ENCODE measurements around the gene FGF11.
"Not testable (repeated sequence)": the region's sequence is repeated elsewhere in the genome, so short reads cannot be mapped to it uniquely, and the experiment has no call there.

The FGF11 gene

GRCh38 chr17:7481842-7482741 lies 42.8 kb downstream of the FGF11 start:
- DNase-seq = not testable (repeated sequence)

- DNase-seq = not testable (repeated sequence)
These were observed 43.4 kb downstream of the FGF11 start for GRCh38 chr17:7482742-7483088.

GRCh38 chr17:7483255-7484066 lies 44.1 kb downstream of the FGF11 start:
- DNase-seq = peak; percentile 74

- peak; percentile 94 for DNase-seq
These were observed 45.0 kb downstream of the FGF11 start, which contains the start of gene POLR2A for GRCh38 chr17:7484067-7484918. TSS of gene POLR2A (plus strand) at chr17:7484366.

GRCh38 chr17:7484919-7485377 lies 45.6 kb downstream of the FGF11 start:
- no peak for DNase-seq

GRCh38 chr17:7486181-7486580 lies 46.9 kb downstream of the FGF11 start:
- no peak for DNase-seq

GRCh38 chr17:7490144-7490543 lies 50.8 kb downstream of the FGF11 start:
- no peak for DNase-seq

GRCh38 chr17:7491583-7491982 lies 52.3 kb downstream of the FGF11 start:
- no peak for DNase-seq

- DNase-seq = no peak
These were observed 54.6 kb downstream of the FGF11 start for GRCh38 chr17:7493941-7494340.

Measured in GOT3 (cell line).